GM12872 (cell line): Measurements from ENCODE around the gene MCM6.
A peak's percentile ranks its signal among the peaks of the same experiment; 100 is the strongest.

Source experiments
- TF ChIP-seq, protein P1 (sequence below): IDR thresholded peaks from 3 replicates; pipeline ENCODE4 v1.5.1; 2011; ENCODE audit warnings: low read depth, mild to moderate bottlenecking, low read length, moderate library complexity; ENCODE audit not compliant: insufficient read depth

The MCM6 gene

GRCh38 chr2:135800513-135801460 is 75.5 kb downstream of the MCM6 start:
- TF ChIP-seq, protein P1, sequence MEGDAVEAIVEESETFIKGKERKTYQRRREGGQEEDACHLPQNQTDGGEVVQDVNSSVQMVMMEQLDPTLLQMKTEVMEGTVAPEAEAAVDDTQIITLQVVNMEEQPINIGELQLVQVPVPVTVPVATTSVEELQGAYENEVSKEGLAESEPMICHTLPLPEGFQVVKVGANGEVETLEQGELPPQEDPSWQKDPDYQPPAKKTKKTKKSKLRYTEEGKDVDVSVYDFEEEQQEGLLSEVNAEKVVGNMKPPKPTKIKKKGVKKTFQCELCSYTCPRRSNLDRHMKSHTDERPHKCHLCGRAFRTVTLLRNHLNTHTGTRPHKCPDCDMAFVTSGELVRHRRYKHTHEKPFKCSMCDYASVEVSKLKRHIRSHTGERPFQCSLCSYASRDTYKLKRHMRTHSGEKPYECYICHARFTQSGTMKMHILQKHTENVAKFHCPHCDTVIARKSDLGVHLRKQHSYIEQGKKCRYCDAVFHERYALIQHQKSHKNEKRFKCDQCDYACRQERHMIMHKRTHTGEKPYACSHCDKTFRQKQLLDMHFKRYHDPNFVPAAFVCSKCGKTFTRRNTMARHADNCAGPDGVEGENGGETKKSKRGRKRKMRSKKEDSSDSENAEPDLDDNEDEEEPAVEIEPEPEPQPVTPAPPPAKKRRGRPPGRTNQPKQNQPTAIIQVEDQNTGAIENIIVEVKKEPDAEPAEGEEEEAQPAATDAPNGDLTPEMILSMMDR, result peak; percentile 29; the same call in 1 of the 3 replicates

DNA sequence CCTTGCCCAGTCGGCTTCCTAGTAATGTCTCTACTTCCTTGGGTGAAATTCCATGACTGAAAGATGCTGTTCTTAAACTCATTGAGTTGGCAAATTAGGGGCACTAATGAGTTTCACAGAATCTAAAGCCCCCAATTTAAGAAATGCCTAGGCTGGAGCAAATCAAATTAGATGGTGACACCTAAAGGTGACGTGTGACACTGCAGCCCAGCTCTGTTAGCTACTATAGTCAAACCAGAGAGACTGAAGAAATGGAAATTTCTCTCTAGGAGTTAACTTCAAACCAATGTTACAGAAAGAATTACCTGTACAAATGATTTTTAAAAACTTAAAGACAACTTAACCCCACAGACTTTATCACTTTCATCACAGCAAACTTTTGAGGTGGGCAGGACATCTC is 76.5 kb downstream of the MCM6 start:
- TF ChIP-seq, protein P1, result peak; percentile 37; the same call in 1 of the 3 replicates

GRCh38 chr2:135798762-135799161 is 77.5 kb downstream of the MCM6 start:
- TF ChIP-seq, protein P1, result peak; percentile 55

DNA sequence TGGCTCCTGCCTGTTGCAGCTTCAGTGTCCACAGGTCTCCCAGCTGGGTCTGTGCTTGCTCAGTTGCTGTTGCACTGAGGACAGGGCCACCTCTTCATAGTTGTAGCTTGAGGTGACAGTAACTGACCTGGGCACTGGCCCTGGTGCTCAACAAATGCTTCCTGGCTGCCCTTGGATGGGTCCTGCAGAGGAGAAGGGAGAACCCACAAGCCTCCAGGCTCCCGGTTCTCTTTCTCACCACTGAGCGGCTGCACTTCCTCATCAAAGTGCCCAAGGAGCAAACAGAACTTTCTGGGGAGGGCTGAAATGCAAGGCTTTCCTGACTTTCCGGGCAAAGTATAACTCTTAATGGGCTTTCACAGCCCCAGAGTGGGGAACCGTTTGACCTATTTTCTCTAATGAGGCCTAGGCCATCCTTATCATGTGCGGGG is 78.0 kb downstream of the MCM6 start:
- TF ChIP-seq, protein P1, result no peak

DNA sequence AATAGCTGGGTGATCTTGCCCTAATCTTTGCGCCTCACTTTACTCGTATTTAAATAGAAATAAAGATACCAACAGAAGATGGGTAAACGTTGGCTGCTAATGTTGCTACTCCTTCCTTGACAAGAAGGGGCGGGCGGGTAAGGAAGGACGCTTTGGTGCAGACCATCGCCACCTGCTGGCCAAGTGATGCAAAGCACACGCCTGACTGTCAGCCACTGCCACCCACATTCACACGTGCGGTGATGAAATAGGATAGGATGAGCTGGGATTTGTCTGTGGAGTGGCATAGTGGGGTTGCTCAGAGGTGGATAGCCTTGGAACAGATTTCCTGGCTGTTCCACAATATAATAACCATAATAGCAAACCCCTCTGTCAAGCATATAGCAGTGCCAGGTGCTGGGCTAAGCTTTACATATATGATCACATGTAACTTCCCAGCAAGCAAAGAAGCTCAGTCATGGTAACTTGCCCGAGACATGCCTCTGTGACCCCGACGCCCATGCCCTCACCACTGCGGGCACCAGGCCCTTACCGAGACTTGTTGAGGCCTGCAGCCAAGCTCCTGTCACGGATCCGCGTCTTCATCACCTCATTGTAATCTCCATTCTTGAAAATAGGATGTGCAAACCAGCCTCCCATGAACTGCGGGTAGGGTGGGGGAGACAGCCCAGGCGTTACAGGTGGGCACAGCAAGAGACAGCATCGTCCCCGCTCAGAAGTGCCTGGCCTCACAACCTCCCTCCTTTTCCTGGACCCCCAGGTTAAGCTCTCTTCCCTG is 78.6 kb downstream of the MCM6 start:
- TF ChIP-seq, protein P1, result peak; percentile 97

- TF ChIP-seq, protein P1, result no peak
Observed at GRCh38 chr2:135796606-135797005, 79.6 kb downstream of the MCM6 start.

DNA sequence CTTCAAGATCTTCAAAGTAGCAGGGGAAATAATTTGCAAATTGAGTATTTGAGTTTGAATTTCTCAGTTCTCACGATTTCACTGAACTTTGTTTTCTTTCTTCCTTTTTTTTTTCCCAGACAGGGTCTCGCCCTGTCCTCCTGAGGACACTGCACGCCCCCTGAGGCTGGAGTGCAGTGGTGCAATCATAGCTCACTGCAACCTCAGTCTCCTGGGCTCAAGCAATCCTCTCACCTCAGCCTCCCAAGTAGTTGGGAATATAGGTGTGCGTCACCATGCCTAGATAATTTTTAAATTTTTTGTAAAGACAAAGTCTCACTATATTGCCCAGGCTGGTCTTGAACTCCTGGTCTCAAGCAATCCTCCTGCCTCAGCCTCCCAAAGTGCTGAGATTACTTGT is 80.6 kb downstream of the MCM6 start:
- TF ChIP-seq, protein P1, result 0 out of 3 replicates have a peak, but pooled peaks have one; percentile 25
